Measurements from ENCODE around the gene ADRM1.

The ADRM1 gene

GRCh38 chr20:62318400-62319345 is 15.9 kb downstream of the ADRM1 start:
- H3K4me1 Mint-ChIP-seq (ENCODE audit: low read depth) = no peaks in the 10 kb centered on the region
- H3K4me3 Mint-ChIP-seq = no peak overlapping the region
- DNase-seq = no peak
- H3K27me3 Mint-ChIP-seq = no peaks in the 10 kb centered on the region
- H3K9me3 Mint-ChIP-seq = no peaks in the 10 kb centered on the region
- no peak overlapping the region for H3K27ac Mint-ChIP-seq
- no peaks in the 10 kb centered on the region for H3K36me3 Mint-ChIP-seq (ENCODE audit: low read depth)

DNA sequence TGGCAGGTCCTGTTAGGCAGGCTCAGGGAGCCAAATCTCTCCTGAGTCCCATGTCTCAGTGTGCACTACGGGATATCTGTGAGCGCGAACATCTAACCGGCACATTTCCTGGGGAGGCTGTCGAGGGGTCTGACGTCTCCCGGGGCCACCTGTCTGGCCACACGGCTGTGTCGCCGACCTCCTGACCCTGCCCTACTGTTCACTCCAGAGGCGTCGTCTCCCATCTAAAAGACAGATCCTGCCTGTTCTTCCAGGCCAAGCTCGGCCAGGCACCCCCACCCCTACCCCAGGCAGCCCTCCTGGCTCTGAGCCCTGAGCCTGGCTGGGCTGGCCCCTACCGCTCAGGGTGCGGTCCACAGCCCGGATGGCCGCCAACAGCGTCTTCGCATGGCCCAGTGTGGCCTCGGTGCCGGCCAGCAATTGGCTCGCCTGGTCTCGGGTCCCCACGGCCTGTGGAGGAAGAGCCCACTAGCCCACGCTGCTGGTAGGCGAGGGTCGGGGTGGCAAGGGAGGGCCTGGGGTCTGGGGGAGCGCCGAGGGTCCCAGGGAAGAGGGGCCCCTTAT is 16.6 kb downstream of the ADRM1 start:
- no peaks in the 10 kb centered on the region for H3K36me3 Mint-ChIP-seq (ENCODE audit: low read depth)
- H3K27ac Mint-ChIP-seq = no peak overlapping the region
- no peaks in the 10 kb centered on the region for H3K4me1 Mint-ChIP-seq (ENCODE audit: low read depth)
- no peak overlapping the region for H3K4me3 Mint-ChIP-seq
- H3K9me3 Mint-ChIP-seq = no peaks in the 10 kb centered on the region
- DNase-seq = no peak
- no peaks in the 10 kb centered on the region for H3K27me3 Mint-ChIP-seq

DNA sequence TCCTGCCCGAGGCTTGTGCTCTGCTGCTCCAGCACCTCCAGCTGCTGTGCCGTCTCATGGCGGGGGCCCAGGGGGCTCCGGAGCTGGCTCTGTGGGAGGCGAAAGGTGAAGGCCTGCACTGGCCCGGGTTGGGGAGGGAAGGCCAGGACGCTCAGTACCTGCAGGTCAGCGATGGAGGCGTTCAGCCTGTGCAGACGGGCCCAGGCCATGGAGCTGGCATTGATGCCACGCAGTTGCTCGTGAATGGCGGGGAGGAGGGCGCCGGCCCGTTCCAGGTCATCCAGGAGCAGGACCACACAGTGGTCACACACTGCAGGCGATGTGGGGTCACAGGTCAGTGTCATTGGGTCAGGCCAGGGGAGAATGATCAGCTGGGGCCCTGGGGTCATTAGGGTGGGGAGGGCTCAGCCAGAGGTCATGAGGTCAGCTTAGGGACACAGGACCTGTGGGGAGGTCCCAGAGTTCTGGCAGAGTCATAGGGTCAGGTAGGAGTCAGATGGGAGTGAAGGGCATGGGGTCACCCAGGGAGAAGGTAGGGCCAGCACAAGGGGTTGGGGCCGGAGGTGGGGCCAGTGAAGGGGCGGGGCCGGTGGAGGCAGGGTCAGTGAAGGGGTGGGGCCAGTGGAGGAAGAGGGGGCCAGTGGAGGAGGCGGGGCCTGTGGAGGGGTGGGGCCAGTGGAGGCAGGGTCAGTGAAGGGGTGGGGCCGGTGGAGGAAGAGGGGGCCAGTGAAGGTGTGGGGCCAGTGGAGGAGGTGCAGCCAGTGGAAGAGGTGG is 18.0 kb downstream of the ADRM1 start:
- H3K27ac Mint-ChIP-seq = no peak overlapping the region
- H3K4me3 Mint-ChIP-seq = no peak overlapping the region
- DNase-seq = no peak
- no peaks in the 10 kb centered on the region for H3K27me3 Mint-ChIP-seq
- H3K36me3 Mint-ChIP-seq (ENCODE audit: low read depth) = no peaks in the 10 kb centered on the region
- no peaks in the 10 kb centered on the region for H3K4me1 Mint-ChIP-seq (ENCODE audit: low read depth)
- H3K9me3 Mint-ChIP-seq = no peaks in the 10 kb centered on the region

GRCh38 chr20:62321521-62321948 is 18.7 kb downstream of the ADRM1 start:
- Mint-ChIP-seq H3K36me3 (ENCODE audit: low read depth) (no peaks in the 10 kb centered on the region), H3K27ac (no peak overlapping the region), H3K27me3 (no peaks in the 10 kb centered on the region), H3K4me3 (no peak overlapping the region), H3K9me3 (no peaks in the 10 kb centered on the region), H3K4me1 (ENCODE audit: low read depth) (no peaks in the 10 kb centered on the region)
- no peak for DNase-seq

DNA sequence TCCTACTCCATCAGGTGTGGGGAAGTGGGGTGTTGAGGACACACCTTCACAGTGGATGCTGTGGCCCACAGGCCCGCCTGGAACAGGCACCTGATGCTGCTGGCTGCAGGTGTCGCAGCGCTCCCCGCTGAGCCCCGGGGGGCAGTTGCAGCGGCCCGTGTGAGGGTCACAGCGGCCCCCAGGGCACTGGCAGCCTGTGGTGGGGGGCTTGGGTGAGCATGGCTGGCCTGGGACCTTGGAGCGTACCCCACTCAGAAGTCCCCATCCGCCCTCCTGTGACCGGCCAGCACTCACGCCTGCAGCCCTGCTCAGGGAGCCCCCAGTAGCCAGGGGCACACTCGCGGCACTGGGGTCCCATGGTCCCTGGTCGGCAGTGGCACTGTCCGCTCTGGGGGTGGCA is 19.2 kb downstream of the ADRM1 start:
- H3K4me1 Mint-ChIP-seq (ENCODE audit: low read depth) = no peaks in the 10 kb centered on the region
- no peaks in the 10 kb centered on the region for H3K27me3 Mint-ChIP-seq
- no peaks in the 10 kb centered on the region for H3K9me3 Mint-ChIP-seq
- H3K4me3 Mint-ChIP-seq = no peak overlapping the region
- no peak for DNase-seq
- H3K36me3 Mint-ChIP-seq (ENCODE audit: low read depth) = no peaks in the 10 kb centered on the region
- H3K27ac Mint-ChIP-seq = no peak overlapping the region

GRCh38 chr20:62322492-62323041 is 19.8 kb downstream of the ADRM1 start:
- Mint-ChIP-seq H3K4me3 (no peak overlapping the region), H3K36me3 (ENCODE audit: low read depth) (no peaks in the 10 kb centered on the region), H3K27ac (no peak overlapping the region), H3K4me1 (ENCODE audit: low read depth) (no peaks in the 10 kb centered on the region), H3K9me3 (no peaks in the 10 kb centered on the region), H3K27me3 (no peaks in the 10 kb centered on the region)
- no peak for DNase-seq

GRCh38 chr20:62323146-62323979 is 20.6 kb downstream of the ADRM1 start:
- H3K27me3 Mint-ChIP-seq = no peaks in the 10 kb centered on the region
- no peak overlapping the region for H3K4me3 Mint-ChIP-seq
- no peak overlapping the region for H3K27ac Mint-ChIP-seq
- no peaks in the 10 kb centered on the region for H3K36me3 Mint-ChIP-seq (ENCODE audit: low read depth)
- no peaks in the 10 kb centered on the region for H3K9me3 Mint-ChIP-seq
- DNase-seq = no peak
- no peaks in the 10 kb centered on the region for H3K4me1 Mint-ChIP-seq (ENCODE audit: low read depth)

GRCh38 chr20:62323980-62324906 is 21.4 kb downstream of the ADRM1 start:
- Mint-ChIP-seq H3K9me3 (no peaks in the 10 kb centered on the region), H3K4me1 (ENCODE audit: low read depth) (no peaks in the 10 kb centered on the region), H3K4me3 (no peak overlapping the region), H3K27ac (no peak overlapping the region), H3K27me3 (no peaks in the 10 kb centered on the region), H3K36me3 (ENCODE audit: low read depth) (no peaks in the 10 kb centered on the region)
- no peak for DNase-seq

GRCh38 chr20:62325172-62325905 is 22.5 kb downstream of the ADRM1 start:
- no peaks in the 10 kb centered on the region for H3K27me3 Mint-ChIP-seq
- H3K4me3 Mint-ChIP-seq = no peak overlapping the region
- H3K36me3 Mint-ChIP-seq (ENCODE audit: low read depth) = no peaks in the 10 kb centered on the region
- no peaks in the 10 kb centered on the region for H3K4me1 Mint-ChIP-seq (ENCODE audit: low read depth)
- DNase-seq = no peak
- no peak overlapping the region for H3K27ac Mint-ChIP-seq
- no peaks in the 10 kb centered on the region for H3K9me3 Mint-ChIP-seq

- Mint-ChIP-seq H3K9me3 (no peaks in the 10 kb centered on the region), H3K36me3 (ENCODE audit: low read depth) (no peaks in the 10 kb centered on the region), H3K4me1 (ENCODE audit: low read depth) (no peaks in the 10 kb centered on the region), H3K4me3 (no peak overlapping the region), H3K27me3 (no peaks in the 10 kb centered on the region), H3K27ac (no peak overlapping the region)
- DNase-seq = no peak
Observed at GRCh38 chr20:62326559-62326958, 23.8 kb downstream of the ADRM1 start.

DNA sequence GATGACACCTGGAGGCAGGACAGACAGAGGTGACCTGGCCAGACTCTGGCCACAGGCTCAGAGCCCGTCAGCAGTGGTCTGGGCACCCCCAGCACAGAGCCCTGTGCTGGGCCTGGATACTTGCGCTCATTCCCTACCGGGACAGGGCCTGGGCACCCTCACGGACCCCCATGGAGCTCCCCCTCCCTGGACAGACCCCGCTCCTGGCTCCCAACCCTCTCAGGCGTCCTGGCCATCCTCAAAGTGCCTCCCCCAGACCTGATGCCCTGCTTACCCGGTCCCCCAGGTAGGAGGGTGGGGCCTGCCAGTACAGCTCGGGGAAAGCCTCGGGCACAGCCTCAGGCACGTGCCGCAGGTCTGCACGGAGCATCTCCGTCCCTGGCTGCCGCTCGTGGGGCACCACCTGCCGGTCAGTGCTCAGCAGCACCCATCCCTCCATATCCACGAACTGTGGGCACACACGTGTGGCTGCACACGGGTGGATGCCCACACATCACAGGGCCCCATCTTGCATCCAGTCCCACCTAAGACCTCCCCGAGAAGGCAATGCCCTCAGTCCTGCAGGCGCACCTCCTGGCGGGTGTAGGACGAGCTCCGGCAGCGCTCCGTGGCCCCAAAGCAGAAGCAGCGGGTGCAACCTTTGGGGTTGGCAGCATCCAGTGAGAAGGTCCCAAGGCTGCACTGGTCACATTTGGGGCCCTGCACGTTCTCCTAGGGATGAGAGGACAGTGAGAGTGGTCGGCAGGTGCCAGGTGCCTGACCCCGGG is 24.3 kb downstream of the ADRM1 start:
- DNase-seq = no peak
- no peaks in the 10 kb centered on the region for H3K9me3 Mint-ChIP-seq
- no peaks in the 10 kb centered on the region for H3K4me1 Mint-ChIP-seq (ENCODE audit: low read depth)
- H3K27me3 Mint-ChIP-seq = no peaks in the 10 kb centered on the region
- no peak overlapping the region for H3K27ac Mint-ChIP-seq
- H3K36me3 Mint-ChIP-seq (ENCODE audit: low read depth) = no peaks in the 10 kb centered on the region
- no peak overlapping the region for H3K4me3 Mint-ChIP-seq
